ENCODE results near the gene PSORS1C1.
A peak's percentile ranks its signal among the peaks of the same experiment; 100 is the strongest.

PSORS1C1 gene

DNA sequence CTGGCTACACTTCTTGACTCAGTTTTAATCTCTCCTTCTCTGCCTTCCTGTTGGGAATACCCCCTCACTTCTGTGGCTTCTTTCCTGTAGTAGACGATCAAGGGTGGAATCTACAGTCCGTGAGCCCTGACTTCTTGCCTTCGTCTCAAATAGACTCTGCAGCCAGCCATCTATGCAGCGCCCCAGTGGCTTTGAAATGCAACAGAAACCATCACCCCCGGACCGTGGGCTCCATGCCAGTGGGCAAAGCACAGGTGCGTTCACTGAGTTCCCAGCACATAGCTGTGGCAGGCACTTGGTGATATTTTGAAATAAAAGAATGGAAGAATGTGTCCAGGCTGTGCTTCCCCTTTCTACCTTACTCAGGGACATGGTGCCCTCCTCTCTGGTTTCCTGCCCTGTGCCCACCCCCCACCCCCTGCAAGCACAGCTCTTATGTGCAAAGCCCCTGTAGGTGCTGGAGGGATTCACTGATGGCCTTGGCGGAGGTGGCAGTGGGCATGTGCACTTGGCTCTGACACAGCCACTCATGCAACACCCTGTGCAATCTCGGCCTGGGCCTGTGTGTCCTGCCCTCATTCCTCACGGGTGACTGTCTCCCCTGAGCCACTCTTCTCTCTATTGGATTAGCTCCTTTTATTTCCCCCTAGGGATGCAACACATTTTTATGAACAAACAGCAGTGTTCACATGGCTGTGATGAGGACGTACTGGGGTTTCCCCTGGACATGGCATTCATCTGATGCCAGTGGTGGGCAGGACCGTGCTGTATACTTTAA lies 11.2 kb downstream of the PSORS1C1 start:
- DNase-seq, result no peak

DNA sequence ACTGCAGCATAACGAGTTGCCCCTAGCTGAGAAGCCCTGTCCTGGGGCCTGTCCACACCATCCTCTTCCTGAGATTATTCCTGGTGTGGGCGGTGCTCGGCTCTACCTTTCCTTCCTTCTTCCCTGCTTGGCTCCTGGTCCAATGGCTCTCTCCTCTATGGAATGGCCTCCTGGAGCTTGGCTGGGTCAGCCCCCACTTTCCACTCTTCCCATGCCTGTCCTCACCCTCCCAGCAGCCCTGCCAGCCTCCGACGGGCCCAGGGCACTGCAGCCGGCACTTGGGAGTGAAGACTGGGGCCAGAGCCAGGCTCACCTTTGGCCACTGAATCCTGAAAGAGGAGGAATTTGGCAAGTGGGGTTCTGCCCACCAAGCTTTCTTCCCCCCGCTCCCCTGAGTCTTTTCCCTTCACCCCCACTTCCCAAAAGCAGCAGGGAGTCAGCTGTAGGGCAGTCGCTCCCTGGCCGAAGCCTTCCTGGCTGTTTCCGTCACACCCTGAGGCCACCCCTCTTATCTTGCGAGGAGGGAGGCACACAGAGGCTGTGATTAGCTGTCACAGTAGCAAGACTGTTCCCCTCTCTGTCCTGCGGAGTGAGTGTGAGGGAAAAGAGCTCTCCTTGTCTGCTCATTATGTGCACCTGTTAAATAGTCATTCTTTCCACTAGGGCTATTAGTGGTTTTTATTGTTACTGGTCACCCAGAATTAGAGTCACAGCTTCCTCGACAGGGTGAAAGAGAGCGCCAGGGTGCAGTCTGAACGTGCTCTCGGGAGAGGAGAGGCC lies 12.0 kb downstream of the PSORS1C1 start:
- no peak for DNase-seq

DNA sequence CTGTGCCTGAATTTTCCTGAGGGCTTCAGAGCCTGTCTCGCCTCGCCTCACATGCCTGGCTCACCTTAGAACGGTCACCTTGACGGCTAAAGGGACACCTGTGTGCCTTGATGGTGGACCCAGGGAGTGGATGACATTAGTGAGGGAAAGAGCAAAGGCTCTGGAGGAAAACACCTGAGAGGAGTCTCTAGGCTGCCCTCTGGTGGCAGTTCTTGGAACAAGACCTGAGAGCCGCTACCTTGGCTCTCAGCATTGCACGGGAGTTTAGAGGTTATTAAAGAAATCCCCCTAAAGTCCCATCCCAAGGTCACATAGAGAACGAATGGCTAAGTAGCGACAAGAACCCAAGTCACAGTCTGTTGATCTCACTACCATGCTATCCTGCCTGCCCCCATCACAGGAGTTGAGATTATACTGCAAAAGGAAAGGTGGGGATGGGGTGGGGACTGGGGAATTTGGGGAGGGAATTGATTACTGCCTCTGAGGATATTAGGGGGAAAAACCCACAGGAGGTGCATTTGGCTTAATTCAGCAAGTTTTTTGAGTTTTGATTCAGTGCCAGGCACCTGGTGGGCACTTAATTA lies 13.6 kb downstream of the PSORS1C1 start:
- DNase-seq, result peak in 37 of 56 donors; percentile 2 to 81 (median 12)

DNA sequence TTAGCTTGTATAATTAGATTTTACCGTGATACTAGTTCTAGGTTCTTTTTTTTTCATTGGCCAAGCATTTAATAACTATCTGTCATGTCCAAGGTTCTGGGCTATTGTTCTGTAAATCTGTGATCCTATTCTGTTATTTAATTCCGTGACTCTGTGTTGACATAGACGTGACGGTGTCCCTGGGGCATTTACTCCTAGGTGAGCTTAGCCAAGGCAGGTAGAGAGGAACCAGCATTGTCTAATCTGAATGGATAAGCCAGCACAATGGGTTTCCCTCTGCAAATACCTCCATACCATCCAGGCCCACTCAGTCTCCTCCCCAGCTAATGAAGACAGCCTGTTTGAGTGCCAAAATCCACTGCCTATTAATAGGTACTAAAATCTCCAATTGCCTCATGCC lies 14.5 kb downstream of the PSORS1C1 start:
- no peak for DNase-seq

DNA sequence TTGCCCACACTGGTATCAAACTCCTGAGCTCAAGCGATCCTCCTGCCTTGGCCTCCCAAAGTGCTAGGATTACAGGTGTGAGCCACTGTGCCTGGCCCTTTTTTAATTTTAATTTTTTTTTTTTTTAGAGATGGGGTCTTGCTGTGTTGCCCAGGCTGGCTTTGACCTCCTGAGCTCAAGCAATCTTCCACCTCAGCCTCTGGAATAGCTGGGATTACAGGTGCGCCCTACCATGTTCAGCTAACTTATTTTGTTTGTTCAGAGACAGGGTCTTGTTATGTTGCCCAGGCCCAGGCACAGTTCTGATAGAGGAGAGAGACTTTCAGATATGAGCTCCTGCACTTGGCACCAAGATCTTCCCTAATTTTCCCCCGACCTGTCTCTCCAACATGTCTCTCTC lies 16.2 kb downstream of the PSORS1C1 start:
- DNase-seq, result no peak

DNA sequence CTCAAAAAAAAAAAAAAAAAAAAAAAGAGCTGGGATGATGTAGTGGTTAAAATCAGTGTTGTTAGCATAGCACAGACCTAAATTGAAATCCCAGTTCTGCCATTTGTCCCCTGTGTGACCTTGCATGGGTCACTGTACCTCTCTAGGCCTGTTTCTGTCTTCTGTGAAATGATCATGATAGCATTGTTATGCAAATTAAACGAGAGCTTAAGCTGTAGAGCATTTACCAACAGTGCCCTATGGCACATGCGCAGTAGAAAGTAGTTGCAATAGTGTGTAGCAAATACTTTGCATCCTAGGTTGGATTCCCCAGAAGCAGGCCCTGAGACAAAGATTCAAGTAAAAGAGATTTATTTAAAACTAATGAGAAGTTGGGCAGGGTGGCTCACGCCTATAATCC lies 17.0 kb downstream of the PSORS1C1 start:
- DNase-seq, result no peak

DNA sequence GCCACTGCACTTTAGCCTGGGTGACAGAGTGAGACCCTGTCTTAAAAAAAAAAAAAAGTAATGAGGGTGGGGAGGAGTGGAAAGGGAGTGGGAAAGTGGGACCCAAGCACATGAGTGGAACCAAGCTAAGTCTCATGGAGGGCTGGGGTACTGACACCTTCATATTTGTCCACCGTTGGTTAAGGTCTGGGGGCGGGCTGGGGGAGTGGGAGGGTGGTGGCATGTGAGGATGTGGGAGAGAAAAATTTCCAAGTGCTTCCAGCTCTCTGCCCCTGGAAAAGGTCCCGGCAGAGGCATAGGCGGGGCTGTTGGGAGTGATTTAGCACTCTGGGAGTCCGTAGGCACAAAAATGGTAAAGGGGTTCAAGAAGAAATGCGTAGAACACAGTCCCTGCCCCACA lies 18.2 kb downstream of the PSORS1C1 start:
- DNase-seq, result no peak

DNA sequence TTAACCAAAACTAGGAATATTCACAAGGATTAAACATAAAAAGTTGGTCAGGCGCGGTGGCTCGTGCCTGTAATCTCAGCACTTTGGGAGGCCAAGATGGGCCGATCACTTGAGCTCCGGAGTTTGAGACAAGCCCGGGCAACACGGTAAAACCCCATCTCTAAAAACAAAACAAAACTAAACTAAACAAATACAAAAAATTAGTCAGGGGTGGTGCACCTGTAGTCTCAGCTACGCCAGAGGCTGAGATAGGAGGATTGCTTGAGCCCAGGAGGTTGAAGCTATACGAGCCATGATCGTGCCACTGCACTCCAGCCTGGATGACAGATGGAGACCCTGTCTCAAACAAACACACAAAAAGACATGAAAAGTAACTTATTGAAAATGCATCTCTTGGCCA lies 21.1 kb downstream of the PSORS1C1 start:
- DNase-seq, result no peak

DNA sequence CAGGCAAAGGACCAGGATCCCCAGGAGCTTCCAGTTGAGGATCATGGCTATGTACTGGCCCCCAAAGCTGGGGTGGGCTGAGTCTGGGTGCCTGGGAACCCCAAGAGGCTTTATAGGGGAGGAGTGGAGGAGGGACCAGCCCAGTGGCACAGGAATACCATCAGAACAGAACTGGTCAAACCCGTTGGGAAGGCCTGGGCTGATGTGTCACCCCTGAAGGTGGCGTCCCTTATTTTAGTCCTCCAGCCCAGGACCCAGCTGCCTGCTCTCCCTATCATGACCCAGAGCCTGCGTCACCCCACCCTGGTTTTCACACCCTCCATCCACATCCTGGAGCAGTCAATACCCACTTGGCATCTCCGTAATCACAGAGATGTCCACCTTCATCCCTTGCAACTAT lies 24.4 kb downstream of the PSORS1C1 start, which contains the start of gene PSORS1C2:
TSS of gene PSORS1C2 (minus strand) at position 85 of the 400 bp plus-strand sequence. CDS start at position 45, 40 bp downstream.
- no peak for DNase-seq

DNA sequence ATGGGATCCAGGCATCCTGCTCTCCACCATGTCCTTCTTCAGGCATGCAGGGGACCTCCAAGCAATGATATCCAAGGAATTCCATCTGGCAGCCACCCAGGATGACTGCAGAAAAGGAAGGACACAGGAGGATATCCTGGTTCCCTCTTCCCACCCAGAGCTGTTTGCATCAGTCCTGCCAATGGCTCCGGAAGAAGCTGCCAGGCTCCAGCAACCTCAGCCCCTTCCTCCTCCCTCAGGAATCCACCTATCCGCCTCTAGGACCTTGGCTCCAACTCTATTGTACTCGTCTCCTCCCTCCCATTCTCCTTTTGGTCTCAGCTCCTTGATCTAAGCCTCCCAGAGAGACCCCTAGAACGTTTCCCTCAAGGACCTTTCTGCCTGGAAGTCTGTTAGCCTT lies 25.0 kb downstream of the PSORS1C1 start:
- DNase-seq, result no peak

DNA sequence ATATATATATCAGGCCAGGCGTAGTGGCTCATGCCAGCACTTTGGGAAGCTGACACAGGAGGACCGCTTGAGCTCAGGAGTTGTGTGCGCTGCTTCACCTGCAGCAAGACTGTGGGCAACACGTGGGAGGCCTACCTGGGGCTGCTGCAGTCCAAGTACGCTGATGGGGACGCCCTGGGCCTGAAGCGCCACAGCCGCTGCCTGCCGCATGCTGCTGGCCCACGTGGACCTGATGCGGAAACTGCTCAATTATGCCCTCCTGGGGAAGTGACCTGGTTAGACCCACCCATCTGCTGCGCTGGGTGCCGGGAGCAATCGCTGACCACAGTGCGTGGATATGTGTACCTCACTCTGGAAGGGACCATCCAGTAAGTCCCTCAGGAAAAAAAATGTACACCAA lies 26.0 kb downstream of the PSORS1C1 start:
- DNase-seq, result no peak

DNA sequence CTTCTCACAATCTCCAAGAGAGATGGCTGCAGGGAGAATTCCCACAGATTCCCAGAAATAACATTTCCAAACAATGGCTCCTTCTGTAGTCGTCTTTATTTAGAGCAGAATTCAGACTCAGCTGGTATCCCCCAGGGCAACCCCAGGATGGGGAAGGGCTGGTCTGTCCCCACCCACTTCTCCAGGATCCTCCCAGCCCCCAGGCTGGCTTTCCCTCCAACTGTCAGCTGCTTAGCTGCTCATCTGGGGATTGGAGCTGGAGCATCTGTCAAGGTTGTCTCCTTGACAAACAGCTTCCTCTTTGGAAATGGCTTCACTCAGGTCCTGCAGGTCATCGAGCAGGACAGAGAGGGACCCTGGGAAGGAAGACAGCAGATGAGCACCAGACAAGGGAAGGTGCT lies 27.8 kb downstream of the PSORS1C1 start:
- DNase-seq, result no peak

DNA sequence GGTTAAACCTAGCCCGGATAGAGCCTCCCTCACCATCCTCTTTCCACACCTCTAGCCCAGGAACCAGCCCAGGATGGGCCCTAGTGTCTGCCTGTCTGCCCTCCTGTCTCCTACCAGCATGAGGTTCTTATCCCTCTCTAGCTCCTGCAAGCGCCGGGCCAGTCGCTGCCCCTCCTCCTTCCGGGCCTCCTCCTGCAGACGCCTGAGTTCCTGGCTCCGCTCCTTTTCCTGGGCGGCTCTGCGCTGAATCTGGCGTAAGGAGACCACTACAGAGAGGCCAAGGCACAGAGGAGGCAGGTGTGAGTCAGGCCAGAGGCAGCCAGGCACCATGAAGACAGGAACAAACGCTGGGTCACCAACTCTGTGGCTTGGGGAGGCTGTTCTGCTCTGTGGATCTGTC lies 28.5 kb downstream of the PSORS1C1 start:
- no peak for DNase-seq

DNA sequence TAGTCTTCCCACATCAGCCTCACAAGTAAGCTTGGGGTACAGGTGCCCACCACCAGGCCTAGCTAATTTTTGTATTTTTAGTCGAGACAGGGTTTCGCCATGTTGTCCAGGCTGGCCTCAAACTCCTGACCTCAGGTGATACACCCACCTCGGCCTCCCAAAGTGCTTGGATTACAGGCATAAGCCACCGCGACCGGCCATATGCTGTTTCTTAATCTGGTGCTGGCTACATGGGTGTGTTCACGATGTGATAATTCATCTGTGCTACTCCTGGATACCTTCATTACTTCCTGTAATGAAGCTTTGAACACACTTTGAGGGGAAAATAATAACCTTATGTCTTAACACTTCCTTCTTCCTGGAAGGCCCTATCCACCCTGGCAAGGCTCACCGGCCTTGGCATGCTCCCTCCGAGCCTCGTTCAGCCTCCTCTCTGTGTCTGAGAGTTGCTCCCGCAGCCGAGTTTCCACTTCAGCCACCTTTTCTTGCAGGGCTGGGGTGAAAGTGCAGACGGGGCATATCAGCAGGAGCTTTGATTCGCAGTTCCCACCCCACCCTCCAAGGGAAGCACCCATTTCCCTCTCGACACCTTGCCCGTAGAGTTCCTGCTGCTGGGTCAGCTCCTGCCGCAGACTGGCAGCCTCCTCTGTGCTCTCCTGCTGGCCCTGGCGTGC lies 29.8 kb downstream of the PSORS1C1 start:
- no peak for DNase-seq

DNA sequence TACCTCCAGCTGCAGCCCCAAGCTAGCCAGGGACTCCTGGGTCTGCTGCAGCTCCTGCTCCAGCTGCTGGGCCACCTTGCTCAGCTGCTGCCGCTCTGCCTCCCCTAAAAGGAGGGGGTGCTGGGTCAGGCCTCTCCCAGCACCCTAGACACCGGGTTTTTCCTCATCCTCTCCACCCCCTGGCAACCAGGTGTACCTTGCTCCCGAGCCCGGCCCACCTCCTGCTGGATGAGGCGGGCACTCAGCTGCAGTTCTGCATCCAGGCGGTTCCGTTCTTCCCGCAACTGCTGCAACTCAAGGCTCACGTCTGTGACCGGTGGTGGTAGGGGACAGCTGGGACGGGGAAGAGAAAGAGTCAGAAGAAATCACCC lies 30.4 kb downstream of the PSORS1C1 start:
- DNase-seq, result no peak

DNA sequence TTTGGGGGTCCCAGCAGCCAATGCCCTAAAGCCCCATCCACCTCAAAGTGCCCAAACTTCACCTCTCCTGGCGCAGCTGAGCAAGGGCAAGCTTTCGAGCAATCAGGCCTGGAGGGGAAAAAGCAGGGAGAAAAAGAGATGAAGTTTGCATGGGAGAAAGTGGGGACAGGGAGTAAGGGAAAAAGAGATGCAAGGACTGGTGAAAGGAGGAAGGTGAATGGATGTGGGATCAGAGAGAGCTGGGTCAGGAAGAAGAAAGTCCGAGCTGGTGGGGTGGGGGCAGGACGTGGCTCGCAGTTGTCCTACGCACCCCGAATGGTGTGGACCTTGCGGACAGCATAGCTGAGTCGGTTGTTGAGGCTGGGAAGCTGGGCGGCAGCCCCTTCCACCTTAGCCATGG lies 30.8 kb downstream of the PSORS1C1 start:
- DNase-seq, result no peak

DNA sequence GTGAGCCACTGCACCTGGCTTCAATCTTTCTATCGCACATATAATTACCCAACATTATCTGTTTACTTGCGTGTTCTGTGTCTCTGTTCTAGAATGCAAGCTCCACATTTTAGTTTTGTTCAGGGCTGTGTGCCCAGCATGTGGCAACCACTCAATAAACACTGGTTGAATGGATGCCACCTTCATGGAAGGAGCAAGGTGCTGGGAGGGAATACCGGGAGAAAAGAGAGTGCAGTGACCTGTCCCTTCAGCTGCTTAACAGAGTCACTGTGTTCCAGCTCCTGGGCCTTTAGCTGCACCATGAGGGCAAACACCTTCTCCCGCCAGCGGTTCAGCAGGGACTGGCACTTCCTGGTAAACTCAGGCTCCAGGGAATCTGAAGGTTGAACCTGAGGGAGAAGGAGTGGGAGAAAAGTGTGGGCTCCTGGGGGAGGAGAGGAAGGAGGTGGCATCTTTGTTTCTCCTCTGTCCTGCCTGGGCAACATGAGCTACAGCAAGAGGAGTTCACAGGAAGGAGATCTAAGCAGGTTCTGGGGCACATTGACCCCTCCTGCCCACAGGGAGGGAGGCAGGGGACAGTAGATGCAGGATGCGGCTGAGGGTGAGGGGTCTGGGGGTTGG lies 35.3 kb downstream of the PSORS1C1 start:
- DNase-seq, result no peak

DNA sequence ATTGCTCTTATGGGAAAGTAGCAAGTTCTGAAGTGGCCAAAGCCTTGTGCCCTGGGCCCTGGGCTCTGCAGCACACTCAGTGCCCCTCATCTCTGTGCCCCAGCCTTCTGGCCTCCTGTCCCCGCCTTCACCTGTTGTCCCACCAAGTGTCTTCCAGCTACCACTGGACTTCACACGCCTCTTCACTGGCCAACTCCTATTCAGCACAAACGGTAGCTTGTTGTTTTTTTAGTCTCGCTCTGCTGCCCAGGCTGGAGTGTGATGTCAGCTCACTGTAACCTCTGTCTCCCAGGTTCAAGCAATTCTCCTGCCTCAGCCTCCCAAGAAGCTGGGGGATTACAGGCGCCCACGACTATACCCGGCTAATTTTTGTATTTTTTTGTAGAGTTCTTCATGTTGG lies 38.2 kb downstream of the PSORS1C1 start:
- no peak for DNase-seq

DNA sequence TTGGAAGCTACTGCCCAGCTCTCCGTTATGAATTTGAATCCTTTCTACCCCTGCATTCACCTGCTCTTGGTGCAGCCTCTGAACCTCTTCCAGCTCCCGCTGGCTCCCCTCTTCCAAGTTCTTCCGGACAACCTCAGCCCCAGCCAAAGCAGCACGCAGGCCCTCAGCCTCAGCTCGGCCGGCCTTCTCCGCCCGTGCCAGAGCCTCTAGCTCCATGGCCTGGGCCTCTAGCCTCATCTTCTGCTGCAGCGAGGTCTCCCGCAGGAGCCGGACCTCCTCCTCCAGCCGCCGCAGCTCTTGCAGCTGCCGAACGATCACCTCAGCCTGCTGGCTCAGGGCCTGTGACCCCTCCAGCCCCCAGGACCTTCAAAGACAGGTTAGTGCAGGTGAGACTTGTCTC lies 39.8 kb downstream of the PSORS1C1 start:
- no peak for DNase-seq

DNA sequence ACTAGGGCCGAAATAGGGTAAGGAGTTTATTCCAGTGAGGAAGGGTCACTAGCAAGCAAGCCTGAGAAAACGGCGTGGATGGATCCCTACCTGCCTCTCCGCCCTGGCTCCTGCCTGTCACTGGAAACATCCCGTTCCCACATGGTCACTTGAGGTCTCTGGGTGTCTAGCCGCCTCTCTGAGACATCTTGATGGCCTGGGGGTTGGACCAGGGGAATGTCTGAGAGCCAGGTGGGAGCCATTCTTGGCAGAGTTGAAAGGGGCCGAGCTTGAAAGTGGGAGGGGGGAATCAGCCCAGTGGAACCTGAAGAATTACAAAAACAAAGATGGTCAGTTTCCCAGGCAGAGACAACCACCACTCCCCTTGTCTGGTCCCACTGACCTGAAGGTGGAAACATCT lies 42.0 kb downstream of the PSORS1C1 start:
- no peak for DNase-seq

DNA sequence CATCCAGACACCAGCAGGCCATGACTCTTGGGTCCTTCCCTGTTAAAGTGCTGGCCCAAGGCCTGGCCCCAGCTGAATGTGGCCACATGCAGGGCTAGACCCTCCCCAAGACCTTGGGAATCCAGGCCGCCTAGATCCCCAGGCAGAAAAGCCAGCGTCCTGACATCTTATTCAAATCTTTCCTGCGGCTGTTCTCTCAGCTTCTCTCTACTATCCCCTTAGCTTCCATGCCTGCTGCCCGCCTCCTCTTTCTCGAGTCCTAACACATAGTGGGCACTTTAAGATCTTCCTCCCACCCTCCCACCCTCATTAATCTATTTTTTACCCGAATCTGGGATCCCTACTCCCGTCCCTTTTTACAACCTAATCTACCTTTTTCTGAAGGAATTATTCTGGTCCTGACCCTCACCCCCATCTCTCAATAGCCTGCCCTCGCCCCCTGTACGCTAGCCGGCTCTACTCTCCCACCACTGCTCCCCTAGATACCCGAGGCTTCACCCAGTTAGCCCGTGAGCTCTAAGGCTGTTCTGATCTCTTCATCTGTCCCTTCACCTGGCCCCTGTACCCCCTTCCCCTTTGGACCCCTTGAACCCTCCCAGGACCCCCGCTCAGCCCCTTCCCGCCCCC lies 43.0 kb downstream of the PSORS1C1 start, which contains the start of gene CCHCR1:
TSS of gene CCHCR1 (minus strand) at position 290 of the 627 bp plus-strand sequence. CDS start at position 88, 202 bp downstream.
- peak in 1 of 56 donors; percentile 7 for DNase-seq
